GM23248 (cell line): Measurements from ENCODE around the gene MSRB2.

ENCODE experiments used
- EZH2 ChIP-seq: fragments of 200-600 bp; sonication (generic); IDR thresholded peaks from 2 replicates; pipeline ENCODE4 v1.6.1; 2018; ENCODE audit warnings: antibody characterized with exemption, mild to moderate bottlenecking; ENCODE audit not compliant: insufficient read depth, poor library complexity, severe bottlenecking
- EZH2phosphoT487 ChIP-seq: fragments of 200-600 bp; sonication (generic); IDR thresholded peaks from 2 replicates; pipeline ENCODE4 v1.6.1; 2018; ENCODE audit warnings: antibody characterized with exemption, moderate library complexity, mild to moderate bottlenecking, low read depth; ENCODE audit not compliant: insufficient read depth

DNA sequence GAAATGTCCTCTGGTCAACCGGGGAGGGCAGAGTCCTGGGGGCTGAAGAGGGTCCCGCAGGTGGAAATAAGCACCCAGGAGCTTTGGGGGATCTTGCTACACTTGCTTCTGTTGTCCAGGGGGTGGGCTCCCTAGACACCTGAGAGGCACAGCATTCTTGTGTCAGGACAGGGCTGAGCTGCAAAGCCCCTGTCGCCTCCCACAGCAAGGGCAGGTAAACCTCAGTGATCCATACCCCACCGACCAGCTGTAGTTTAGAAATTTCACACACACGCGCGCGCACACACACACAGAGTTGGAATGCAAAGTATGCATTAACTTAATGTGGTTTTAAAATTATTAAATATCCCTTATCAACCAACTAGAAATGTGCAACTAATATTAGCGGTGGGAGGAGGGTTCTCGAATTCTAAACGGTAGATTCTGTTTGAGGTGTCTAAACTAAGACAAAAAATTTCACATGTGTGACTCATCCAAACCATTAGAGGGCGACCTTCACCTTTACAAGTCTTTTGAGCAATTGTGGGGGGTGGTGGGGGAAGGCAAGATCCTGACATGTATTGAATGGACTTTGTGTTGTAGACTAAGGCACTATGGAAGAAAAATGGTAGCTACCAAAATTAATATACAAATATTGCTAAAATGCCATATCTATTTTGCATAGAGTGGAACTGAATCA is 62.5 kb downstream of the MSRB2 start:
- TF ChIP-seq EZH2: no peak
- TF ChIP-seq EZH2phosphoT487: no peak
